ENCODE results near the gene SF3A2.
"Not testable (repeated sequence)": the region's sequence is repeated elsewhere in the genome, so short reads cannot be mapped to it uniquely, and the experiment has no call there.

Gene SF3A2

GRCh38 chr19:2277138-2277537 lies 40.5 kb downstream of the SF3A2 start:
- no peak for DNase-seq

GRCh38 chr19:2278459-2279158 lies 42.0 kb downstream of the SF3A2 start:
- no peak for DNase-seq

GRCh38 chr19:2280633-2281264 lies 44.1 kb downstream of the SF3A2 start:
- no peak for DNase-seq

GRCh38 chr19:2281265-2282061 lies 44.8 kb downstream of the SF3A2 start:
- DNase-seq, result not testable (repeated sequence)

- DNase-seq, result no peak
These were observed 45.6 kb downstream of the SF3A2 start, which contains the start of gene PEAK3 for GRCh38 chr19:2282062-2282861. TSS of gene PEAK3 (minus strand) at chr19:2282175. CDS start at chr19:2280931, 1,244 bp downstream.

GRCh38 chr19:2282862-2283237 lies 46.2 kb downstream of the SF3A2 start:
- DNase-seq, result no peak

- no peak for DNase-seq
These were observed 47.3 kb downstream of the SF3A2 start for GRCh38 chr19:2283835-2284507.

GRCh38 chr19:2286402-2287140 lies 49.9 kb downstream of the SF3A2 start:
- no peak for DNase-seq

- DNase-seq, result no peak
These were observed 51.1 kb downstream of the SF3A2 start for GRCh38 chr19:2287585-2288337.

- DNase-seq, result no peak
These were observed 51.8 kb downstream of the SF3A2 start for GRCh38 chr19:2288338-2288817.

- no peak for DNase-seq
These were observed 52.4 kb downstream of the SF3A2 start for GRCh38 chr19:2288818-2289713.

- no peak for DNase-seq
These were observed 53.3 kb downstream of the SF3A2 start for GRCh38 chr19:2289714-2290435.

GRCh38 chr19:2290441-2291184 lies 54.0 kb downstream of the SF3A2 start:
- DNase-seq, result no peak

- no peak for DNase-seq
These were observed 54.6 kb downstream of the SF3A2 start for GRCh38 chr19:2291185-2291751.

- no peak for DNase-seq
These were observed 58.2 kb downstream of the SF3A2 start for GRCh38 chr19:2294687-2295335.

GRCh38 chr19:2296141-2296540 lies 59.5 kb downstream of the SF3A2 start:
- DNase-seq, result no peak

All from activated CD8-positive, alpha-beta memory T cell treated with anti-CD3 and anti-CD28 coated beads, Interleukin-2, amount 50 U/mL, for 4 hours (primary cell).